Omental fat pad (tissue), 4 donors: ENCODE data around the gene EDNRA. TPM values are rescaled to one million over a fixed set of nuclear protein-coding genes. Genes with fewer than 3 reads are reported as not detected.

ENCODE experiments used
- ATAC-seq: fragments of 150-250 bp; one replicate; pipeline ENCODE4 v1.9.1; 2016; ENCODE audit warnings: mild to moderate bottlenecking, moderate library complexity; ENCODE audit not compliant: low FRiP score
- DNase-seq: peaks from one replicate; pipeline ENCODE4 v3.0.0-alpha.2; 2019; ENCODE audit warnings: low spot score
- total RNA-seq, 4 donors: library from RNA; depleted of rRNA; stranded (reverse); fragments of >200 nt; gene quantifications; one replicate each; pipeline ENCODE4 v1.1.0, GENCODE V29; 2016
- TF ChIP-seq, protein P1 (sequence below), 3 donors: fragments of 450-650 bp; IDR thresholded peaks; one replicate each; pipeline ENCODE4 v1.5.1; 2016 to 2017; ENCODE audit warnings: antibody characterized with exemption in 3 of 3, mild to moderate bottlenecking in 3 of 3, moderate library complexity in 2 of 3

The EDNRA gene
- total RNA-seq, 4 donors from 2014 or later, result 3.5 to 10.6 (median 7.0) TPM

- DNase-seq (no peak), ATAC-seq (no peak)
- TF ChIP-seq, protein P1, sequence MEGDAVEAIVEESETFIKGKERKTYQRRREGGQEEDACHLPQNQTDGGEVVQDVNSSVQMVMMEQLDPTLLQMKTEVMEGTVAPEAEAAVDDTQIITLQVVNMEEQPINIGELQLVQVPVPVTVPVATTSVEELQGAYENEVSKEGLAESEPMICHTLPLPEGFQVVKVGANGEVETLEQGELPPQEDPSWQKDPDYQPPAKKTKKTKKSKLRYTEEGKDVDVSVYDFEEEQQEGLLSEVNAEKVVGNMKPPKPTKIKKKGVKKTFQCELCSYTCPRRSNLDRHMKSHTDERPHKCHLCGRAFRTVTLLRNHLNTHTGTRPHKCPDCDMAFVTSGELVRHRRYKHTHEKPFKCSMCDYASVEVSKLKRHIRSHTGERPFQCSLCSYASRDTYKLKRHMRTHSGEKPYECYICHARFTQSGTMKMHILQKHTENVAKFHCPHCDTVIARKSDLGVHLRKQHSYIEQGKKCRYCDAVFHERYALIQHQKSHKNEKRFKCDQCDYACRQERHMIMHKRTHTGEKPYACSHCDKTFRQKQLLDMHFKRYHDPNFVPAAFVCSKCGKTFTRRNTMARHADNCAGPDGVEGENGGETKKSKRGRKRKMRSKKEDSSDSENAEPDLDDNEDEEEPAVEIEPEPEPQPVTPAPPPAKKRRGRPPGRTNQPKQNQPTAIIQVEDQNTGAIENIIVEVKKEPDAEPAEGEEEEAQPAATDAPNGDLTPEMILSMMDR (IDR thresholded peaks at IDR 0.05), result no peak
Measured at GRCh38 chr4:147524601-147525000, 43.7 kb downstream of the EDNRA start.

DNA sequence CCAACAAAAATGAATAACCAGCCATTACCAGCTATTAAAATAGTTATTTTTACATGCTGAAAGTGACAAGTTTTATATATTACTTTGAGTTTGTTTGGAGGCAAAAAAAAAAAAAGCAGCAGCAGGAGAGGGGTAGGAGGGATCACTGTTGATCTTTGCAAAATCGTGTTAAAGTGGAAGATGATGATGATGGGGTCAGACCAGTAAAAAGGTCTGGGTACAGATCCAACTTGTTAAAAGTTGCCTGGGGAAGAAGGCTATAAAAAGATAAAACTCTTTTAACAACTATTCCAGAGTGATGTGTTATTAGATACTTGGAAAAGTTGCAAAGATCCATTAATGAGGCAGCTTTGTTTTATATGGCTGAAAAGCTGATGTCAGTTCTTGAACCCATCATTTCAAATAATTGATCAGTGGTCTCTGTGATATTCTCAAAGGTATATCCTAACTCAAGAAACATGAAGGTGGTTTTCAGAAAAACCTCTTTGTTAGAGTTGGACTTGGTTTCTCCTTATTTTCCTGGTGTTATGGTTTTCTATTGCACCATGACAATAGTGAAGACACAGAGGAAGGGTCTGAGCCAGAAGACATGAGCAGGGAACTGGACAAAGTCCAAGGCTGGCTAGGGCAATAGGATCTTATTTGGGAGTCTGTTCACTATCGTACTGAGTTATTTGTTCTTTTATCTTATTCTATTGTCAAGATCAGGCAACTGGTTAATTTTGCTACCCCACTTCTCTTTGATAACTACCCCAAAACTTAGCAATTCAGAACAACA lies 44.8 kb downstream of the EDNRA start:
- TF ChIP-seq, protein P1 (IDR thresholded peaks at IDR 0.05), result no peak
- no peak for DNase-seq
- no peak for ATAC-seq

- no peak for DNase-seq
- TF ChIP-seq, protein P1 (IDR thresholded peaks at IDR 0.05), result no peak
- no peak for ATAC-seq
Measured at GRCh38 chr4:147526272-147526654, 45.4 kb downstream of the EDNRA start.

DNA sequence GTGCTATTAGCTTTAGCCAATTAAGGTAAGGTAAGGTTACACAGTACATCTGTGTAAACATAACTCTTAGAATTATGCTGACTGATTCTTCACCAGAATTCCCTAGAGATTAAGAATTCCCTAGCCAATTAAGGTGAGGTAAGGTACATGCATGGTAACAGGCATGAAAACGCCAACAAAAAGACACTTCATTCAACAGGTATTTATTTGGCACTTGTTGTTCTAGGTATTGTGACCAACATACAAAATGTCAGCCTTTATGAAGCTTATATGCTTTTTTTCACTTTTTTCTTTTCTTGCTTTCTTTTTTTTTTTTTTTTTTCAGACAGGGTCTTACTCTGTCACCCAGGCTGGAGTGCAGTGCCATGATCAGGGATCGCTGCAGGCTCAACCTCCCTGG lies 47.2 kb downstream of the EDNRA start:
- TF ChIP-seq, protein P1 (IDR thresholded peaks at IDR 0.05), result no peak
- ATAC-seq, result no peak
- no peak for DNase-seq

- no peak for DNase-seq
- TF ChIP-seq, protein P1 (IDR thresholded peaks at IDR 0.05), result no peak
- ATAC-seq, result no peak
Measured at GRCh38 chr4:147530134-147530533, 49.2 kb downstream of the EDNRA start.

GRCh38 chr4:147530723-147531122 lies 49.8 kb downstream of the EDNRA start:
- DNase-seq (no peak), ATAC-seq (no peak)
- TF ChIP-seq, protein P1 (IDR thresholded peaks at IDR 0.05), result no peak

DNA sequence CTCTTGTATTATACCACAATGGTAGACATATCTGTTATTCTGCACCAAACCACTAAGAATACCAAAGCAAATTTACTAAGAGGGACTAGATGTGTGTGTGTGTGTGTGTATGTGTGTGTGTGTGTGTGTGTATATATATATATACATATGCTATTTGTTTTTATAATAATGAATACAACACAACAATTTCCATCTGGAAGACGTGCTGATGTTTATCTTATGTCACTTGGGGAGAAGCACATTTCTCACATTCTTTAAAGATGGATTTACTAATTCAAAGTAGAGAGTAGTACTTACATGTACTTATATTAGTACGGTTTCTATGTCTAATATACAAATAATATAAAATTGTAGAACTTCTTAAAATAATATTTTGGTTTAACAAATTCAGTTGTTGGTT lies 52.0 kb downstream of the EDNRA start:
- DNase-seq (no peak), ATAC-seq (no peak)
- TF ChIP-seq, protein P1 (IDR thresholded peaks at IDR 0.05), result no peak
